ENCODE data around the gene OR6N2.

The OR6N2 gene

DNA sequence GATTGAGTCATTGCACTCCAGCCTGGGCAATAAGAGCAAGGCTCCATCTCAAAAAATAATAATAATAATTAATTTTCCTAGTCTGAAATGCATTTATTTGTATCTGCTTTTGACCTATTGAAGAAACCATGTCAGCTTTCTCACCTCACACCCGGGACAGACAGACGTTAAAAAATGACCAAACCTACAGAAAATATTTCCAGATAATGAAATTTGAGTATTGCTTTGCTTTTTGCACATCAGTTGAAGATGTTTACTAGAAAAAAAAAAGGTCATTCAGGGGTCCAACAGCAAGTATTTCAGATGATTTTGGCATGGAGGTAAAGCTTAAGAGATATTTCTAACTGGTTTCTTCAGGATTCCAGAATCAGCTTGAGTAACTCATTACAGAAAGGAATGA, 26.6 kb downstream of the OR6N2 start, which contains the start of gene OR6K6:
TSS of gene OR6K6 (plus strand) at position 301 of the 400 bp plus-strand sequence. CDS start 168 bp downstream, outside the sequence.
- no peak for DNase-seq (ENCODE audit: low read depth)

GRCh38 chr1:158752155-158752712, 28.8 kb downstream of the OR6N2 start:
- DNase-seq (ENCODE audit: low read depth): no peak

GRCh38 chr1:158735848-158736247, 45.2 kb downstream of the OR6N2 start:
- no peak for DNase-seq (ENCODE audit: low read depth)

DNA sequence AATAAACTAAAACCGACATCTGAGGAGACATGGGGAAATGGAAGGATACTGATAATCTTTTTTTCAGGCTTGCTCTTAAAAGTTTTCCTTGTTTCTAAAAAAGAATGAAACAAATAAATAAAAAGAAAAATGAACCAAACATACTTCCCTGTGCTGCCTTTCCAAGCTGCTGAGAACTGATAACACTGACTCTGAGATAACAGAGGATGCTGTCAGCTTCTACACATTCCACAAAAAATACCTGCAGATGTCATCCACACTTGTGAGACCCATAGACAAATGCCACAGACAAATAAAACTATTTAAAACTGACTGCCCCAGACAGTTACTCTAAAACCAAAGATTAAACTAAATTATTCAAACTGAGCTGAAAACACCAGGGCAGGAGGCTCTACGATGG, 48.5 kb downstream of the OR6N2 start:
- no peak for DNase-seq (ENCODE audit: low read depth)

GRCh38 chr1:158731707-158732106, 49.3 kb downstream of the OR6N2 start:
- DNase-seq (ENCODE audit: low read depth): no peak

DNA sequence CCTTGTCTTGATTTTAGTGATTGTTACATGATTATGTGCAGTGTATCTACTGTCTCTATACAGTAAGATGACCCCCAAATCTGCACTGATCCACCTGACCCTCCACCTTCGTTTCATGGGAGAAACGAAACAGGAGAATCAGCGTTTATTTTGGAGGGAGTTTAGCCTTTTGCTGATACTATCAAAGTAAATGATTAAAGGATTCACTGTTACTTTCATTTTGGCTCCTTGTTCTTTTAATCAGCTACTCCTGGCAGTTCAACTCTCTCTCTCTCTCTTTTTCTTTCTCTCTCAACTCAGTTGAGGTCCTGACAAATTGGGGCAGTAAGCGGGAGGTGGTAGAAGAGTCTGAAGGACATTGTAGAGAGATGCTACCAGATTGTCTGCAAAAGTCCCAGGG, 50.6 kb downstream of the OR6N2 start:
- no peak for DNase-seq (ENCODE audit: low read depth)

- no peak for DNase-seq (ENCODE audit: low read depth)
These were observed 52.3 kb downstream of the OR6N2 start for GRCh38 chr1:158728510-158729225.

DNA sequence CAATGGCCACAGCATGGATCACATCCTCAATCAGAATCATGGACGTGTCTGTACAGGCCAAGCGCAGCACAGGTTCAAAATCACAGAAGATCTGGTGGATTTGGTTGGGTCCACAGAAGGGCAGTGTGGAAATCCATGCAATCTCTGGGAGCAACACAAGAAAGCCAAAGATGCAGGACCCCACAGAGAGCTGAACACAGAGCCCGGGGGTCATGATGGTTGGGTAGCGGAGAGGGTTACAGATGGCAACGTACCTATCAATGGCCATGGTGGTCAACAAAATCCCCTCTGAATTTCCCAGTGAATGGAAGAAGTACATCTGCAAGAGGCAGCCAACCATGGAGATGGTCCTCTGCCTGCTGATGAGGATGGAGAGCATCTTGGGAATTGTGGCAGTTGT, 56.6 kb downstream of the OR6N2 start:
- DNase-seq (ENCODE audit: low read depth): no peak

Measured in stimulated activated CD8-positive, alpha-beta memory T cell treated with anti-CD3 and anti-CD28 coated beads, Interleukin-15, amount 100 ng/mL, for 24 hours (primary cell).